DND-41 (cell line): ENCODE results near the gene TMEM231.

Experiments used
- CTCF ChIP-seq: IDR thresholded peaks from 2 replicates; pipeline ENCODE4 v1.5.1; 2012; ENCODE audit warnings: borderline replicate concordance, low read length, moderate library complexity, mild to moderate bottlenecking; ENCODE audit not compliant: poor library complexity, severe bottlenecking; ENCODE audit errors: extremely low read depth
- EZH2 ChIP-seq: IDR thresholded peaks from 3 replicates; pipeline ENCODE4 v1.6.1; 2012; ENCODE audit warnings: borderline replicate concordance, low read depth, mild to moderate bottlenecking, moderate library complexity, low read length, inconsistent platforms; ENCODE audit not compliant: severe bottlenecking

DNA sequence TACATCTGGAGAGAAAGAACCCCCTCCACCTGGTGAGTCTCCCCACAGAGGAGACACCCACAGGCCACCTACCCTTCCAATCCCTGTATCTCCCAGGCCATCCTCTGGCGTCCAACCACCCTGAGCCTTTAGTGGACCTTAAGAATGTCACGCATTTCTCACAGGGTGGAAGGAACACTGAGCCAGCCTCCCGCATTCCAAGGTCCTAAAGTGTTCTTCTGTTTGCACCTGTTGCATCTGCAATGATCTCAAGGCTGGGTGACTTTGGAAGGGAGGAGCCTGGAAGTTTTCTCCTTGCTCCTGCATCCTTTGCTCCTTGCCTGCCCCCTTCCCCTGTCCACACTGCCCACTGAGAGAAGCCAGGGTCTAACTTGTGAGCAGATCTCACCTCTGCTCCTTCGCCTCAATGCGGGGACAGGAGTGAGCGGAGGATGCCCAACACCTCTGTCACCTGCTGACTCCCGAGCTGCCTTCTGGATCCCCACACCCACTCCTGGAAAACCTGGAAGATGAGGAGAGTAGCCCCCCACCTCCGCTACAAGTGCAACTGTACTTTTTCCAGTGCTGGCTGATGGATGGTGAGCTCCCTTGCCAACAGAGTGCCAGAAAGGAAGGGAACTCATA is 23.8 kb downstream of the TMEM231 start:
- TF ChIP-seq CTCF (no peak), EZH2 (no peak)
